Measurements from ENCODE around the gene TMEM255B.

TMEM255B gene

GRCh38 chr13:113731192-113732175 is 27.5 kb upstream of the TMEM255B start:
- TF ChIP-seq FOXK2 (IDR thresholded peaks at IDR 0.05): no peak
- TF ChIP-seq FOXM1 (IDR thresholded peaks at IDR 0.05; ENCODE audit: borderline replicate concordance): no peak
- TF ChIP-seq LEF1 (IDR thresholded peaks at IDR 0.05; ENCODE audit: borderline replicate concordance): no peak
- TF ChIP-seq BHLHE40 (IDR thresholded peaks at IDR 0.05; ENCODE audit: borderline replicate concordance): no peak
- no peak for TF ChIP-seq ZNF384 (IDR thresholded peaks at IDR 0.05)
- no peak for TF ChIP-seq CTBP1 (IDR thresholded peaks at IDR 0.05; ENCODE audit: borderline replicate concordance)
- TF ChIP-seq NFRKB (IDR thresholded peaks at IDR 0.05): no peak
- TF ChIP-seq L3MBTL2 (conservative IDR thresholded peaks at IDR 0.05): no peak
- TF ChIP-seq HDGF (IDR thresholded peaks at IDR 0.05; ENCODE audit: borderline replicate concordance): no peak
- no peak for TF ChIP-seq PKNOX1 (IDR thresholded peaks at IDR 0.05)
- TF ChIP-seq TARDBP (IDR thresholded peaks at IDR 0.05): no peak
- no peak for TF ChIP-seq SP1 (IDR thresholded peaks at IDR 0.05)
- TF ChIP-seq ELF4 (IDR thresholded peaks at IDR 0.05): no peak
- TF ChIP-seq SUZ12 (IDR thresholded peaks at IDR 0.05): no peak
- no peak for TF ChIP-seq ARNT (IDR thresholded peaks at IDR 0.05)
- no peak for TF ChIP-seq FOXA1 (IDR thresholded peaks at IDR 0.05)
- DNase-seq (ENCODE audit: extremely low spot score): no peak
- ChIA-PET CTCF (no interaction called here), POLR2A (no interaction called here)

- POLR2A ChIA-PET: interaction anchor here (0.6 kb wide), 1 partner anchor 247 kb away, joined by 4 read pairs; no protein-coding TSS in a partner anchor
- DNase-seq (ENCODE audit: extremely low spot score): no peak
- CTCF ChIA-PET: no interaction called here
- TF ChIP-seq ZNF384 (IDR thresholded peaks at IDR 0.05) (no peak), PKNOX1 (IDR thresholded peaks at IDR 0.05) (no peak)
These were observed 26.7 kb upstream of the TMEM255B start for GRCh38 chr13:113732176-113732960.

- TF ChIP-seq L3MBTL2 (conservative IDR thresholded peaks at IDR 0.05): no peak
- CTCF ChIA-PET: no interaction called here
These were observed 25.8 kb upstream of the TMEM255B start for GRCh38 chr13:113732961-113733950.

GRCh38 chr13:113734099-113734825 is 24.8 kb upstream of the TMEM255B start:
- TF ChIP-seq FOXA1 (IDR thresholded peaks at IDR 0.05) (no peak), ELF4 (IDR thresholded peaks at IDR 0.05) (no peak), HDGF (IDR thresholded peaks at IDR 0.05; ENCODE audit: borderline replicate concordance) (no peak), ARNT (IDR thresholded peaks at IDR 0.05) (no peak), SUZ12 (IDR thresholded peaks at IDR 0.05) (no peak), LEF1 (IDR thresholded peaks at IDR 0.05; ENCODE audit: borderline replicate concordance) (no peak), FOXM1 (IDR thresholded peaks at IDR 0.05; ENCODE audit: borderline replicate concordance) (no peak), NFRKB (IDR thresholded peaks at IDR 0.05) (no peak), SP1 (IDR thresholded peaks at IDR 0.05) (no peak), ZNF384 (IDR thresholded peaks at IDR 0.05) (no peak), PKNOX1 (IDR thresholded peaks at IDR 0.05) (no peak), TARDBP (IDR thresholded peaks at IDR 0.05) (no peak)
- ChIA-PET POLR2A (no interaction called here), CTCF (no interaction called here)
- DNase-seq (ENCODE audit: extremely low spot score): no peak

More at GRCh38 chr13:113732961-113733950, 25.8 kb upstream of the TMEM255B start:
- DNase-seq (ENCODE audit: extremely low spot score): no peak
- POLR2A ChIA-PET: interaction anchor here (0.6 kb wide), 1 partner anchor 248 kb away, joined by 4 read pairs; no protein-coding TSS in a partner anchor

GRCh38 chr13:113734826-113735125 is 24.2 kb upstream of the TMEM255B start:
- no peak for DNase-seq (ENCODE audit: extremely low spot score)
- TF ChIP-seq ARNT (IDR thresholded peaks at IDR 0.05): no peak
- no peak for TF ChIP-seq FOXM1 (IDR thresholded peaks at IDR 0.05; ENCODE audit: borderline replicate concordance)
- no peak for TF ChIP-seq NFRKB (IDR thresholded peaks at IDR 0.05)
- no peak for TF ChIP-seq PKNOX1 (IDR thresholded peaks at IDR 0.05)
- TF ChIP-seq L3MBTL2 (conservative IDR thresholded peaks at IDR 0.05): no peak
- TF ChIP-seq HDGF (IDR thresholded peaks at IDR 0.05; ENCODE audit: borderline replicate concordance): no peak
- TF ChIP-seq SP1 (IDR thresholded peaks at IDR 0.05): no peak
- ChIA-PET POLR2A (no interaction called here), CTCF (no interaction called here)
